ENCODE measurements around the gene RPL41.

DNA sequence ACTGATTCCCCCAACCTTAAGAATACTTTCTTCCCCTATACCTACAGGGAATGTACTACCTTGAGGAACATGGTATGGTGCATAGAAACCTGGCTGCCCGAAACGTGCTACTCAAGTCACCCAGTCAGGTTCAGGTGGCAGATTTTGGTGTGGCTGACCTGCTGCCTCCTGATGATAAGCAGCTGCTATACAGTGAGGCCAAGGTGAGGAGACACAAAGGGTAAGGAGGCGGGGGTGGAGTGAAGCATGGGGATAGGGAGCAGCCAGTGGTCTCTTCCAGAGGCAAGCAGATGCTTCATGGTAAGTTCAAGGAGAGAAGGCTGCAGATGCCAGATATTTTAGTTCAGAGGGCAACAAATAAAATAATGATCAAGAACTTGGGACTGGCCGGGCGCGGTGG is 18.7 kb upstream of the RPL41 start:
- TF ChIP-seq POLR2A (IDR thresholded peaks at IDR 0.05): no peak
- TF ChIP-seq, protein P1, sequence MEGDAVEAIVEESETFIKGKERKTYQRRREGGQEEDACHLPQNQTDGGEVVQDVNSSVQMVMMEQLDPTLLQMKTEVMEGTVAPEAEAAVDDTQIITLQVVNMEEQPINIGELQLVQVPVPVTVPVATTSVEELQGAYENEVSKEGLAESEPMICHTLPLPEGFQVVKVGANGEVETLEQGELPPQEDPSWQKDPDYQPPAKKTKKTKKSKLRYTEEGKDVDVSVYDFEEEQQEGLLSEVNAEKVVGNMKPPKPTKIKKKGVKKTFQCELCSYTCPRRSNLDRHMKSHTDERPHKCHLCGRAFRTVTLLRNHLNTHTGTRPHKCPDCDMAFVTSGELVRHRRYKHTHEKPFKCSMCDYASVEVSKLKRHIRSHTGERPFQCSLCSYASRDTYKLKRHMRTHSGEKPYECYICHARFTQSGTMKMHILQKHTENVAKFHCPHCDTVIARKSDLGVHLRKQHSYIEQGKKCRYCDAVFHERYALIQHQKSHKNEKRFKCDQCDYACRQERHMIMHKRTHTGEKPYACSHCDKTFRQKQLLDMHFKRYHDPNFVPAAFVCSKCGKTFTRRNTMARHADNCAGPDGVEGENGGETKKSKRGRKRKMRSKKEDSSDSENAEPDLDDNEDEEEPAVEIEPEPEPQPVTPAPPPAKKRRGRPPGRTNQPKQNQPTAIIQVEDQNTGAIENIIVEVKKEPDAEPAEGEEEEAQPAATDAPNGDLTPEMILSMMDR (IDR thresholded peaks at IDR 0.05 in 4 of 5, conservative IDR thresholded peaks at IDR 0.05 in 1 of 5): no peak

Data from gastrocnemius medialis (tissue), 4 donors.